Testis (tissue), 3 donors: ENCODE data around the gene HUNK. TPM values are rescaled to one million over a fixed set of nuclear protein-coding genes. Genes with fewer than 3 reads are reported as not detected.

ENCODE experiments used
- DNase-seq: peaks from one replicate; pipeline ENCODE4 v3.0.0-alpha.2; 2019
- H3K27ac ChIP-seq, 2 donors: fragments of 200-600 bp; sonication (generic); one replicate each; pipeline ENCODE4 v1.5.1; 2019
- H3K27me3 ChIP-seq: fragments of 200-600 bp; sonication (generic); one replicate; pipeline ENCODE4 v1.5.1; 2019
- H3K36me3 ChIP-seq: fragments of 200-600 bp; sonication (generic); one replicate; pipeline ENCODE4 v1.5.1; 2017; ENCODE audit warnings: low read depth; ENCODE audit errors: missing control alignments
- H3K4me1 ChIP-seq: fragments of 200-600 bp; sonication (generic); one replicate; pipeline ENCODE4 v1.5.1; 2019
- H3K4me3 ChIP-seq, 2 donors: fragments of 200-600 bp; sonication (generic); one replicate each; pipeline ENCODE4 v1.5.1; 2017 to 2019
- H3K9me3 ChIP-seq: fragments of 200-600 bp; sonication (generic); one replicate; pipeline ENCODE4 v1.5.1; 2017
- POLR2A ChIP-seq: fragments of 450-650 bp; IDR thresholded peaks from one replicate; pipeline ENCODE4 v1.6.1; 2017; ENCODE audit warnings: antibody characterized with exemption, mild to moderate bottlenecking, moderate library complexity
- WGBS, 2 donors: methylation state at CpG; one replicate each; pipeline ENCODE4 v1.1.5; 2018; 5-methylcytosine and 5-hydroxymethylcytosine counted together
- intact Hi-C: fragments of 100-400 bp; cut with DNase I; formaldehyde crosslinking; loops from one replicate; pipeline ENCODE4 v1.15.1; 2023; ENCODE audit warnings: low total_unique reads
- polyA plus RNA-seq: library from polyadenylated mRNA; stranded (reverse); fragments of 350-450 nt; fragmentation: Illumina TruSeq; extraction: RNeasy Lipid Tissue Mini Kit (QIAGEN cat#74804); gene quantifications from one replicate; pipeline ENCODE4 v1.2.3, GENCODE V29; 2014; ENCODE audit warnings: low read depth, low replicate concordance; ENCODE audit not compliant: insufficient read depth
- total RNA-seq, 2 donors: library from RNA; depleted of rRNA; stranded (reverse); fragments of >200 nt; gene quantifications; one replicate each; pipeline ENCODE4 v1.2.3, GENCODE V29; 2016
- TF ChIP-seq, protein P1 (sequence below), 3 experiments: fragments of 450-650 bp in 2 of 3; fragments of 200-600 bp in 1 of 3; sonication (generic) in 1 of 3; IDR thresholded peaks; one replicate each; pipeline ENCODE4 v1.5.1; 2016 to 2019; ENCODE audit warnings: antibody characterized with exemption in 3 of 3, mild to moderate bottlenecking in 2 of 3, moderate library complexity in 1 of 3

The HUNK gene
- total and polyA plus RNA-seq, 3 donors from 2014 or later, result 2.1 to 7.6 (median 6.8) TPM

DNA sequence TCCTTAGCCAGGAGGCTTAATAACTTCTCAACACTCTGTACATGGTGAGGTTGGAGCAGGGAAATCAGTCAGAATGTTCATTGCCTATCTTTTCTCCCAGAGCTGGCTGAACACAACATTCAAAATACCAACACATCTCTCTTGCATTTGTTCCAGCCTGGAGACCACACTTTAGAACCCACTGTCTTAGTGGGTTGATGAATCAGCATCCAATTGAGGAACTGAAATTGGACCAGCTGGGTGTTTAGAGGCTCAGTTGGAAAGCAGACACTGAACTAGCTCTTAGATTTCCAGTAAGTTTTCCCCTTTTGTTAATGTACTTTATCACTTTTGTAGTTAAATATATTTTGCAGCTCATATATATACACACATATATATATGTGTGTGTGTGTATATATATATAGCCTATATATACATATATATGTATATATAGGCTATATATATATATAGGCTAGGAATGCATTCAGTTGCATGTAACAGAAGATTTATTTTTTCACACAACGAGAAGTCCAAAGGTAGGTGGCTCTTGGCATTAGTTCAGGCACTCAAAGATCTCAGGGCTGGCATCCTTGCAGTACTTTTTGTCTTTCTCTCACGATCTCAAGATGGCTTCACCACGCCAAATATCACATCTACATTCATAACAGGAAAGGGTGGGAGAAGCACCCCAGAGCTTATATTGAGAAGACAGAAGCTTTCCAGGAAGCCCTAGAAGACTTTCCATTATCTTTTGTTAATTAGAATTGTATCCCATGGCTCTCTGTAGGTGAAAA, 35.0 kb upstream of the HUNK start:
- no peak for DNase-seq
- H3K36me3 ChIP-seq, result no peaks in the 10 kb centered on the region
- no peaks in the 10 kb centered on the region for H3K27me3 ChIP-seq
- no peaks in the 10 kb centered on the region for H3K4me1 ChIP-seq
- H3K4me3 ChIP-seq, result no peak overlapping the region
- intact Hi-C loops, result no loop called here
- no peaks in the 10 kb centered on the region for H3K9me3 ChIP-seq
- TF ChIP-seq POLR2A, result no peak
- 77 to 81% methylated on average over 3 of the region's 3 CpGs for WGBS, 2 donors
- H3K27ac ChIP-seq, result no peak overlapping the region

DNA sequence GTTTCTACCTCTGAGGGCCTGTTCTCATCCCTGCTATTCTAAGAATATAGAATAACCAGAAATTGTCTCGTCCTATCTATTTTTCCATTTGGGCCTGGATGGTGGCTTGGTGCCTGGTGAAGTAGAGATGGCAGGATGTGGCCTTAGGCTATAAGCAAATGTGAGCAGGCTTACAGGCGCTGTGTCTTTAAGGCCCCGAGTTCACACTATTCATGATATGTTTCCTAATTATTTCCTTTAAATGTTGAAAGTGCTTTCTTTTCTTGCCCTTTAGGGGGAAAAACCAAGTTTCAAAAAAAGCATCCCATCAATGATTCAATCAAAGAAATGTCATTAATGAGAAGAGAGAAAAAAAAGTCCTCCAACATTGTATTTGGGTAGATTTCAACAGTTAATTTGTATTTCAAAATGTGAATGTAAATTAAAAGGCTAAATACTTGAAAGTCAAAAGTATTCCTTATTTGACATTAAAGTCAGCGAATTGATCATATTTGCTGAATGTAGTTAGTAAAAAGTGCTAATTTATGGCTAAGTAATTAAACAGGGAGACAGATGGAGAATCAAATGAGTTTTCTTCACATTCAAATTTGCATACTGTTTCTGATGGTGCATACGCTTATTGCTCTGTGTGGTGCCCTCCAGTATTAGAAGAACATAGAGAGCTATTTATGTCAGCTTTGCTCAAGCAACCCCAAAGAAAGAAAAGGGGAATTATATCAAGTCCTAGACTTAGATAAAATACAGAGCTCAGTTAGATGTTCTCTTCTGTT, 34.0 kb upstream of the HUNK start:
- 88 to 91% methylated on average over 5 of the region's 5 CpGs for whole genome bisulfite sequencing, 2 donors
- no peak for DNase-seq

DNA sequence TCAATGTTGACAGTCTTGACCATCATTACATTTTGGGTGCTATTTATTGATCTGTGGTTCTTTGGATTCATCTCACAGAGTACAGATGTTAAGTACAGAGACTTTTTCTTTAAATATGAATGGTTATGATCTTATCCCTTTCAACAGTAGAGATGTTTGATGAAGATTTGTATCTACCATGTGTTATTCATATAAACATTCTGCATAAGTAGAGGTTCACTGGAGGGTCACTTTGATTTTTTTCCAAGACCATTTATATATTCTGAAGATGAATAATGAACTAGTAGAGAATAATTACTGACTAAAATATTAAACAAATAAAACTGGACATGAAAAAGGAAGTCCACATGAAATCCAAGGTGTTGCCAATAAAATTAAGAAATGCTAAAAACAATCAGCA, 28.6 kb upstream of the HUNK start:
- no peaks in the 10 kb centered on the region for H3K9me3 ChIP-seq
- no peaks in the 10 kb centered on the region for H3K4me1 ChIP-seq
- intact Hi-C loops, result no loop called here
- no peaks in the 10 kb centered on the region for H3K27me3 ChIP-seq
- H3K27ac ChIP-seq, result no peak overlapping the region
- no peak for DNase-seq
- H3K4me3 ChIP-seq, result no peak overlapping the region
- no peaks in the 10 kb centered on the region for H3K36me3 ChIP-seq
- TF ChIP-seq POLR2A, result no peak
- TF ChIP-seq, protein P1, sequence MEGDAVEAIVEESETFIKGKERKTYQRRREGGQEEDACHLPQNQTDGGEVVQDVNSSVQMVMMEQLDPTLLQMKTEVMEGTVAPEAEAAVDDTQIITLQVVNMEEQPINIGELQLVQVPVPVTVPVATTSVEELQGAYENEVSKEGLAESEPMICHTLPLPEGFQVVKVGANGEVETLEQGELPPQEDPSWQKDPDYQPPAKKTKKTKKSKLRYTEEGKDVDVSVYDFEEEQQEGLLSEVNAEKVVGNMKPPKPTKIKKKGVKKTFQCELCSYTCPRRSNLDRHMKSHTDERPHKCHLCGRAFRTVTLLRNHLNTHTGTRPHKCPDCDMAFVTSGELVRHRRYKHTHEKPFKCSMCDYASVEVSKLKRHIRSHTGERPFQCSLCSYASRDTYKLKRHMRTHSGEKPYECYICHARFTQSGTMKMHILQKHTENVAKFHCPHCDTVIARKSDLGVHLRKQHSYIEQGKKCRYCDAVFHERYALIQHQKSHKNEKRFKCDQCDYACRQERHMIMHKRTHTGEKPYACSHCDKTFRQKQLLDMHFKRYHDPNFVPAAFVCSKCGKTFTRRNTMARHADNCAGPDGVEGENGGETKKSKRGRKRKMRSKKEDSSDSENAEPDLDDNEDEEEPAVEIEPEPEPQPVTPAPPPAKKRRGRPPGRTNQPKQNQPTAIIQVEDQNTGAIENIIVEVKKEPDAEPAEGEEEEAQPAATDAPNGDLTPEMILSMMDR (IDR thresholded peaks at IDR 0.05), result no peak

More for the DNA sequence above, 34.0 kb upstream of the HUNK start:
- H3K4me3 ChIP-seq, result no peak overlapping the region
- H3K4me1 ChIP-seq, result no peaks in the 10 kb centered on the region
- intact Hi-C loops, result no loop called here
- no peaks in the 10 kb centered on the region for H3K36me3 ChIP-seq
- H3K27ac ChIP-seq, result no peak overlapping the region
- no peaks in the 10 kb centered on the region for H3K27me3 ChIP-seq
- TF ChIP-seq, protein P1 (IDR thresholded peaks at IDR 0.05), result no peak
- TF ChIP-seq POLR2A, result no peak
- H3K9me3 ChIP-seq, result no peaks in the 10 kb centered on the region

DNA sequence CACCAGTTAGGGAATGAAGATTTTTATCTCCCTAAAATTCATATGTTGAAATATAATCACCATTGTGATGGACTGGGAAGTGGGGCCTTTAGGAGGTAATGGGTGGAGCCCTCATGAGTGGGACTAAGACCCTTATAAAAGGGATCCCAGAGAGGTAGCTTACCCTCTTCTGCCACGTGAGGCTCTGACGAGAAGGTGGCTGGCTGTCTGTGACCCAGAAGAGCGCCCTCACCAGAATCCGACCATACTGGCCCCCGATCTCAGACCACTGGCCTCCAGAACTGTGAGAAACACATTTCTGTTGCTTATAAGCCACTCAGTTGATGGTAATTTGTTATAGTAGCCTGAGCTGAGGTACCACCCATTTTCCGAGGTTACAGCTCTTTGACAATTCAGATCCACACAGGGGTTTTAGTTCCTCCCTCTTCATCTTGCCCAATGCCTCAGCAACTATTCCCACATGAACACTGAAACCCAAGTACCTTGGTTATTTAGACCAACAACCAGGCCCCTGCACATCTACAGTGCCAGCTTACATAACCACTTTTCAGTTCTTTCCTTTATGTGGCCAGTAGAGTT, 27.6 kb upstream of the HUNK start:
- H3K9me3 ChIP-seq, result no peaks in the 10 kb centered on the region
- no peaks in the 10 kb centered on the region for H3K4me1 ChIP-seq
- WGBS, 2 donors, result 64 to 74% methylated on average over 6 of the region's 6 CpGs
- intact Hi-C loops, result no loop called here
- no peaks in the 10 kb centered on the region for H3K36me3 ChIP-seq
- DNase-seq, result no peak
- H3K27me3 ChIP-seq, result no peaks in the 10 kb centered on the region
- no peak overlapping the region for H3K4me3 ChIP-seq
- no peak for TF ChIP-seq POLR2A
- TF ChIP-seq, protein P1 (IDR thresholded peaks at IDR 0.05), result no peak
- H3K27ac ChIP-seq, result no peak overlapping the region

DNA sequence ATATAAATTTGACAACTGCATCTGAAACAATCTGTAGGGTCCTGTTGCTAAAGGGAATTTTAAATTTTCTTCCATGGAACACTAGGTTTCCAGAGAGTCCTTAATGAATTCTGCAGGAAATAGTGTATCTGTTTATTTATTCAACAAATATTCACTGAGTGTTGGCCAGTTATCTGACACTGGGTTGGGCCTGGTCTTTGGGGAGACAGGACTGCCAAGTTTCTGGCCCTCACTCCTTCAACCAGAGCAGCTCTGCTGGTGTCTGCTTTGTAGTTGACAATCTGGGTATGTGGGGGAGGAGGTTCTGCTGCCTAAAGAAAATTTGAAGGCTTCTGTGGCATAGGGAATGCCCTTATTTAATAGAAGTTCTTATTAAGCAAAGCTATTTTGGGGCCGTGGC, 26.1 kb upstream of the HUNK start:
- intact Hi-C loops, result no loop called here
- Histone ChIP-seq H3K27me3 (no peaks in the 10 kb centered on the region), H3K4me1 (no peaks in the 10 kb centered on the region), H3K27ac (no peak overlapping the region), H3K36me3 (no peaks in the 10 kb centered on the region), H3K4me3 (no peak overlapping the region), H3K9me3 (no peaks in the 10 kb centered on the region)
- WGBS, 2 donors, result 86 to 88% methylated on average over 1 of the region's 1 CpG
- DNase-seq, result no peak
- TF ChIP-seq POLR2A, result no peak
- TF ChIP-seq, protein P1 (IDR thresholded peaks at IDR 0.05), result no peak
